HepG2 (cell line): ENCODE data around the gene SPPL2B. TPM values are rescaled to one million over a fixed set of nuclear protein-coding genes. Genes with fewer than 3 reads are reported as not detected.

Experiments used
- BRD4 ChIP-seq: sonication (generic); formaldehyde crosslinking; IDR thresholded peaks from 2 replicates; pipeline ENCODE4 v1.4.0; 2020; ENCODE audit warnings: missing genetic modification reagents
- ELF4 ChIP-seq: sonication (generic); formaldehyde crosslinking; IDR thresholded peaks from 2 replicates; pipeline ENCODE4 v1.5.0; 2020; ENCODE audit warnings: missing genetic modification reagents, mild to moderate bottlenecking, moderate library complexity, borderline replicate concordance
- ETV5 ChIP-seq: IDR thresholded peaks from 2 replicates; pipeline ENCODE4 v1.6.1; 2018; ENCODE audit warnings: missing biosample characterization, missing genetic modification reagents, inconsistent platforms, borderline replicate concordance
- GABPB1 ChIP-seq: IDR thresholded peaks from 2 replicates; pipeline ENCODE4 v1.6.1; 2016; ENCODE audit warnings: mild to moderate bottlenecking, missing genetic modification reagents, moderate library complexity, missing compliant biosample characterization
- KLF15 ChIP-seq: sonication (generic); formaldehyde crosslinking; IDR thresholded peaks from 2 replicates; pipeline ENCODE4 v1.8.1; 2023; ENCODE audit warnings: borderline replicate concordance, mild to moderate bottlenecking, inconsistent platforms, missing genetic modification reagents, mixed read lengths
- MED13 ChIP-seq: sonication (generic); formaldehyde crosslinking; IDR thresholded peaks from 2 replicates; pipeline ENCODE4 v1.5.0; 2020; ENCODE audit warnings: missing genetic modification reagents
- RBM39 ChIP-seq: fragments of 200-400 bp; formaldehyde crosslinking; IDR thresholded peaks from one replicate; pipeline ENCODE4 v1.6.1; 2018; ENCODE audit warnings: antibody characterized with exemption, mild to moderate bottlenecking, low read depth, low read length; ENCODE audit not compliant: poor library complexity, severe bottlenecking
- SIN3B ChIP-seq: fragments of 150-350 bp; IDR thresholded peaks from 2 replicates; pipeline ENCODE4 v1.6.1; 2014; ENCODE audit warnings: low read length
- SRY ChIP-seq: sonication (generic); formaldehyde crosslinking; IDR thresholded peaks from 2 replicates; pipeline ENCODE4 v1.8.0; 2022; ENCODE audit warnings: mild to moderate bottlenecking, missing genetic modification reagents
- STAG1 ChIP-seq: sonication (generic); formaldehyde crosslinking; IDR thresholded peaks from 2 replicates; pipeline ENCODE4 v1.4.0; 2020; ENCODE audit warnings: missing genetic modification reagents
- TBP ChIP-seq: sonication (generic); formaldehyde crosslinking; IDR thresholded peaks from 2 replicates; pipeline ENCODE4 v1.5.0; 2020; ENCODE audit warnings: missing genetic modification reagents
- YY1 ChIP-seq: IDR thresholded peaks from 2 replicates; pipeline ENCODE4 v1.6.1; 2011; ENCODE audit warnings: low read length, low read depth, moderate library complexity, mild to moderate bottlenecking; ENCODE audit not compliant: insufficient read depth, insufficient replicate concordance
- ZNF232 ChIP-seq: sonication (generic); formaldehyde crosslinking; IDR thresholded peaks from 2 replicates; pipeline ENCODE4 v1.4.0; 2020; ENCODE audit warnings: missing genetic modification reagents, borderline replicate concordance
- ZNF331 ChIP-seq: sonication (generic); formaldehyde crosslinking; IDR thresholded peaks from 2 replicates; pipeline ENCODE4 v1.4.0; 2020; ENCODE audit warnings: missing genetic modification reagents
- ZNF703 ChIP-seq: sonication (generic); formaldehyde crosslinking; IDR thresholded peaks from 2 replicates; pipeline ENCODE4 v1.5.1; 2020; ENCODE audit warnings: missing genetic modification reagents, mild to moderate bottlenecking, moderate library complexity, borderline replicate concordance
- ZNF879 ChIP-seq: sonication (generic); formaldehyde crosslinking; IDR thresholded peaks from 2 replicates; pipeline ENCODE4 v1.8.1; 2023; ENCODE audit warnings: missing genetic modification reagents
- ZNF883 ChIP-seq: sonication (generic); formaldehyde crosslinking; IDR thresholded peaks from 2 replicates; pipeline ENCODE4 v1.5.1; 2020; ENCODE audit warnings: mild to moderate bottlenecking, missing genetic modification reagents; ENCODE audit errors: not compliant biosample characterization
- ZSCAN29 ChIP-seq: sonication (generic); formaldehyde crosslinking; conservative IDR thresholded peaks from 2 replicates; pipeline ENCODE4 v1.4.0; 2020; ENCODE audit warnings: mild to moderate bottlenecking, missing genetic modification reagents
- polyA plus RNA-seq, 8 experiments: library from polyadenylated mRNA; depleted of rRNA in 3 of 8; stranded (reverse) in 7 of 8; unstranded in 1 of 8; fragments of >200 nt; fragmentation: Illumina TruSeq in 4 of 8; extraction: Trizol in 4 of 8; gene quantifications; 2 replicates each; pipeline versions ENCODE4 v1.2.1 to v1.2.3, GENCODE V29; 2011 to 2016; ENCODE audit warnings: low read depth in 4 of 8, missing spikeins in 1 of 8, mixed read lengths in 1 of 8; ENCODE audit not compliant: insufficient read depth in 1 of 8
- total RNA-seq, 5 experiments: library from RNA; depleted of rRNA; stranded (reverse); fragments of >200 nt; fragmentation: Illumina TruSeq; extraction: Trizol; gene quantifications; 2 replicates each; pipeline ENCODE4 v1.2.3, GENCODE V29; 2016; ENCODE audit warnings: low read depth in 1 of 5
- TF ChIP-seq, protein P1 (sequence below): sonication (generic); formaldehyde crosslinking; IDR thresholded peaks from 2 replicates; pipeline ENCODE4 v1.5.1; 2020; ENCODE audit warnings: missing genetic modification reagents, mild to moderate bottlenecking, borderline replicate concordance
- TF ChIP-seq, protein P2 (sequence below): sonication (generic); formaldehyde crosslinking; conservative IDR thresholded peaks from 2 replicates; pipeline ENCODE4 v1.8.1; 2023; ENCODE audit warnings: missing genetic modification reagents
- TF ChIP-seq, protein P3 (sequence below): fragments of 450-650 bp; IDR thresholded peaks from 2 replicates; pipeline ENCODE4 v1.6.1; 2017
- TF ChIP-seq, protein P4 (sequence below): IDR thresholded peaks from 2 replicates; pipeline ENCODE4 v1.6.1; 2012; ENCODE audit warnings: inconsistent platforms
- TF ChIP-seq, protein P5 (sequence below): sonication (generic); formaldehyde crosslinking; IDR thresholded peaks from 2 replicates; pipeline ENCODE4 v1.5.1; 2020; ENCODE audit warnings: mild to moderate bottlenecking, missing genetic modification reagents, borderline replicate concordance

SPPL2B gene
- total and polyA plus RNA-seq, 2 of the 13 experiments (the other 11 are each of a cell fraction or from before 2014, with no cell fraction given), result 14.9 to 15.2 TPM

DNA sequence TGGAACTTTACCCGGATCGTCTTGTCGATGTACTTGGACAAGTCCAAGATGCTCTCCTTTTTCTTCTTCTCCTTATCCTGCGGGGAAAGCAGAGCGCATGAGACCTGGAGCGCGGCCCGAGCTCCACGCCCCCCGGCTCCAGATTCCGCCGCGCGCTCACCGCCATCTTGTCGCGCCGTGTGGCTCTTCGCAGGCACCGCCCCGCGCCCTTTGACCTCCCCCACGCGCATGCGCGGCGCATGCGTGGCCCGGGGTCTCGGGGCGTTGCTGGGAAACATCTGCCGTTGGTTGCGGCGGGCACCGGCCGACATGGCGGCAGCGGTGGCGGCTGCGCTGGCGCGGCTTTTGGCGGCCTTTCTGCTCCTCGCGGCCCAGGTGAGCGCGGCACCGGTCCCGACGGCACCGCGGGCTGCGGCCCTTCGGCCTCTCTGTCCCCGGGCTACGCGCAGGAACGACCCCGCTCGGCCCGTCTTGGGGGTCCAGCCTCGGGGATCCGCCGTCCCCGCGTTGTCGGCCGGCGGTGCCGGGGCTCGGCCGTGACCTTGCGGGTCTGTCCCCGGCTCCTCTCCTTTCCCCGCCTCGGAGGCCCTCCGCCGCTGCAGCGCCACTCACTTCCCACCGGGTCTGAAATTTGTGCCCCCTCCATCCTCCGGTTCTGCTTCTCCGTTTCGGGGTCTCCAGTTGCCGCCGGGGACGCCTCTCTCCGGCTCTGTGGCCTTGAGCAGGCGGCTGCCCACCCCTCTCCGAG, at the start of gene SPPL2B, which contains the start of gene LSM7 (continued):
- TF ChIP-seq, protein P1, sequence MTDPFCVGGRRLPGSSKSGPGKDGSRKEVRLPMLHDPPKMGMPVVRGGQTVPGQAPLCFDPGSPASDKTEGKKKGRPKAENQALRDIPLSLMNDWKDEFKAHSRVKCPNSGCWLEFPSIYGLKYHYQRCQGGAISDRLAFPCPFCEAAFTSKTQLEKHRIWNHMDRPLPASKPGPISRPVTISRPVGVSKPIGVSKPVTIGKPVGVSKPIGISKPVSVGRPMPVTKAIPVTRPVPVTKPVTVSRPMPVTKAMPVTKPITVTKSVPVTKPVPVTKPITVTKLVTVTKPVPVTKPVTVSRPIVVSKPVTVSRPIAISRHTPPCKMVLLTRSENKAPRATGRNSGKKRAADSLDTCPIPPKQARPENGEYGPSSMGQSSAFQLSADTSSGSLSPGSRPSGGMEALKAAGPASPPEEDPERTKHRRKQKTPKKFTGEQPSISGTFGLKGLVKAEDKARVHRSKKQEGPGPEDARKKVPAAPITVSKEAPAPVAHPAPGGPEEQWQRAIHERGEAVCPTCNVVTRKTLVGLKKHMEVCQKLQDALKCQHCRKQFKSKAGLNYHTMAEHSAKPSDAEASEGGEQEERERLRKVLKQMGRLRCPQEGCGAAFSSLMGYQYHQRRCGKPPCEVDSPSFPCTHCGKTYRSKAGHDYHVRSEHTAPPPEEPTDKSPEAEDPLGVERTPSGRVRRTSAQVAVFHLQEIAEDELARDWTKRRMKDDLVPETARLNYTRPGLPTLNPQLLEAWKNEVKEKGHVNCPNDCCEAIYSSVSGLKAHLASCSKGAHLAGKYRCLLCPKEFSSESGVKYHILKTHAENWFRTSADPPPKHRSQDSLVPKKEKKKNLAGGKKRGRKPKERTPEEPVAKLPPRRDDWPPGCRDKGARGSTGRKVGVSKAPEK (CRISPR knock-in tag), result no peak
- TF ChIP-seq YY1 (peak; percentile 97), ZNF879 (CRISPR knock-in tag) (no peak), RBM39 (peak; percentile 84), ZNF703 (CRISPR knock-in tag) (no peak), ETV5 (CRISPR knock-in tag) (peak; percentile 36; the same call in 1 of the 2 replicates), MED13 (CRISPR knock-in tag) (no peak), TBP (no peak), ZNF883 (CRISPR knock-in tag) (no peak), ZSCAN29 (CRISPR knock-in tag) (no peak), ZNF331 (CRISPR knock-in tag) (0 out of 2 replicates have a peak, but pooled peaks have one; percentile 12), KLF15 (CRISPR knock-in tag) (no peak), GABPB1 (peak; percentile 85), SIN3B (peak; percentile 40; the same call in 1 of the 2 replicates), ZNF232 (CRISPR knock-in tag) (peak; percentile 59; the same call in 1 of the 2 replicates), BRD4 (CRISPR knock-in tag) (peak; percentile 90), ELF4 (CRISPR knock-in tag) (no peak), STAG1 (CRISPR knock-in tag) (no peak), SRY (CRISPR knock-in tag) (no peak)
- TF ChIP-seq, protein P2, sequence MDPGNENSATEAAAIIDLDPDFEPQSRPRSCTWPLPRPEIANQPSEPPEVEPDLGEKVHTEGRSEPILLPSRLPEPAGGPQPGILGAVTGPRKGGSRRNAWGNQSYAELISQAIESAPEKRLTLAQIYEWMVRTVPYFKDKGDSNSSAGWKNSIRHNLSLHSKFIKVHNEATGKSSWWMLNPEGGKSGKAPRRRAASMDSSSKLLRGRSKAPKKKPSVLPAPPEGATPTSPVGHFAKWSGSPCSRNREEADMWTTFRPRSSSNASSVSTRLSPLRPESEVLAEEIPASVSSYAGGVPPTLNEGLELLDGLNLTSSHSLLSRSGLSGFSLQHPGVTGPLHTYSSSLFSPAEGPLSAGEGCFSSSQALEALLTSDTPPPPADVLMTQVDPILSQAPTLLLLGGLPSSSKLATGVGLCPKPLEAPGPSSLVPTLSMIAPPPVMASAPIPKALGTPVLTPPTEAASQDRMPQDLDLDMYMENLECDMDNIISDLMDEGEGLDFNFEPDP, result no peak
- TF ChIP-seq, protein P3, sequence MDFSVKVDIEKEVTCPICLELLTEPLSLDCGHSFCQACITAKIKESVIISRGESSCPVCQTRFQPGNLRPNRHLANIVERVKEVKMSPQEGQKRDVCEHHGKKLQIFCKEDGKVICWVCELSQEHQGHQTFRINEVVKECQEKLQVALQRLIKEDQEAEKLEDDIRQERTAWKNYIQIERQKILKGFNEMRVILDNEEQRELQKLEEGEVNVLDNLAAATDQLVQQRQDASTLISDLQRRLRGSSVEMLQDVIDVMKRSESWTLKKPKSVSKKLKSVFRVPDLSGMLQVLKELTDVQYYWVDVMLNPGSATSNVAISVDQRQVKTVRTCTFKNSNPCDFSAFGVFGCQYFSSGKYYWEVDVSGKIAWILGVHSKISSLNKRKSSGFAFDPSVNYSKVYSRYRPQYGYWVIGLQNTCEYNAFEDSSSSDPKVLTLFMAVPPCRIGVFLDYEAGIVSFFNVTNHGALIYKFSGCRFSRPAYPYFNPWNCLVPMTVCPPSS, result no peak
- TF ChIP-seq, protein P4, sequence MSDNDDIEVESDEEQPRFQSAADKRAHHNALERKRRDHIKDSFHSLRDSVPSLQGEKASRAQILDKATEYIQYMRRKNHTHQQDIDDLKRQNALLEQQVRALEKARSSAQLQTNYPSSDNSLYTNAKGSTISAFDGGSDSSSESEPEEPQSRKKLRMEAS, result peak; percentile 89
- TF ChIP-seq, protein P5, sequence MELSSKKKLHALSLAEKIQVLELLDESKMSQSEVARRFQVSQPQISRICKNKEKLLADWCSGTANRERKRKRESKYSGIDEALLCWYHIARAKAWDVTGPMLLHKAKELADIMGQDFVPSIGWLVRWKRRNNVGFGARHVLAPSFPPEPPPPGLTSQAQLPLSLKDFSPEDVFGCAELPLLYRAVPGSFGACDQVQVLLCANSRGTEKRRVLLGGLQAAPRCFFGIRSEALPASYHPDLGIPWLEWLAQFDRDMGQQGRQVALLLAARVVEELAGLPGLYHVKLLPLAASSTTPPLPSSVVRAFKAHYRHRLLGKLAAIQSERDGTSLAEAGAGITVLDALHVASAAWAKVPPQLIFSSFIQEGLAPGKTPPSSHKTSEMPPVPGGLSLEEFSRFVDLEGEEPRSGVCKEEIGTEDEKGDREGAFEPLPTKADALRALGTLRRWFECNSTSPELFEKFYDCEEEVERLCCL (CRISPR knock-in tag), result no peak
